ENCODE data around the gene MUC15.

DNA sequence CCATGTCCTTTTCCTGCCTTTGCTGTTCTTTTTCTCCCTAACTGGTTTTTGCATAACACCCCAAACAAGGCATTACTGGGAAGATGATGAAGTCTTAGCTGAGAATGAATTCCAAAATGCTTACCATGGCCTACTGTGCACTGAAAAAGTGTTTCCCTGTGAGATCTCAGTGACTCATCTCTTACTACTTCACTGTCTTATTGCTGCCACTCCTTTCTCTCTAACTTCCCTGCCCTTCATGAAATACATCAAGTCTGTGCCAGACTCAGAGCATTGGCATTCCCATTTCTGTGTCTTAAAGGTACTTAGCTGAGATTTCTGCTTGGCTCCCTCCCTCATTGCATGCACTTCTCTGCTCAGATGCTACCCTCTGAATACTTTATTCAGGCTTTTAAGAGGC is 49.1 kb upstream of the MUC15 start:
- TF ChIP-seq TAF1 (IDR thresholded peaks at IDR 0.05; ENCODE audit: low read depth, low read length) (no peak), POLR2A (IDR thresholded peaks at IDR 0.05; ENCODE audit: low read depth, low read length) (no peak)
